ENCODE measurements around the gene DIPK1A.

GRCh38 chr1:92929461-92929860, 31.8 kb downstream of the DIPK1A start:
- no peak for TF ChIP-seq CTCF (IDR thresholded peaks at IDR 0.05)
- TF ChIP-seq POLR2AphosphoS5 (IDR thresholded peaks at IDR 0.05; ENCODE audit: low read depth, low read length), result no peak
- no peak for TF ChIP-seq REST (IDR thresholded peaks at IDR 0.05; ENCODE audit: insufficient read depth in 1 of 2, low read depth in 2 of 2, low read length in 1 of 2)
- TF ChIP-seq SIN3A (IDR thresholded peaks at IDR 0.05; ENCODE audit: borderline replicate concordance, insufficient read depth, low read depth, low read length), result no peak
- TF ChIP-seq TCF7L2 (IDR thresholded peaks at IDR 0.05; ENCODE audit: low read depth, low read length), result no peak

All from Panc1 (cell line).